CD4-positive, alpha-beta T cell (primary cell): ENCODE results near the gene MGAT5. TPM values are rescaled to one million over a fixed set of nuclear protein-coding genes. Genes with fewer than 3 reads are reported as not detected.

Experiments
- ATAC-seq: fragments of 200-7000 bp; cut with Tn5 transposase; one replicate; pipeline ENCODE4 v1.10.0; 2022; ENCODE audit warnings: mild to moderate bottlenecking; ENCODE audit not compliant: poor library complexity
- CTCF ChIA-PET: fragments of 350-600 bp; sonication (Branson Sonifier 250); formaldehyde crosslinking; loops from one replicate; lab custom pipeline; 2021; ENCODE audit warnings: antibody characterized with exemption, inconsistent platforms; lab: Charles Lee
- POLR2A ChIA-PET: fragments of 350-600 bp; sonication (Branson Sonifier 250); formaldehyde crosslinking; loops from one replicate; lab custom pipeline; 2021; ENCODE audit warnings: antibody characterized with exemption, inconsistent platforms; lab: Charles Lee
- DNase-seq, 14 experiments: peaks; one replicate each; pipeline ENCODE4 v3.0.0-alpha.2; 2013 to 2020; ENCODE audit warnings: mixed read lengths in 2 of 14
- H3K27ac ChIP-seq, 2 donors: one replicate each; pipeline versions ENCODE4 v1.5.1 to v1.7.0; 2013; ENCODE audit warnings: low read length in 2 of 2, low read depth in 1 of 2, mild to moderate bottlenecking in 1 of 2
- H3K27me3 ChIP-seq, 2 experiments: 1 replicate in 1 of 2; 2 replicates in 1 of 2; pipeline versions ENCODE4 v1.6.1 to v1.7.0; 2013; ENCODE audit warnings: low read length in 2 of 2, control low read depth in 1 of 2, mild to moderate bottlenecking in 1 of 2, moderate library complexity in 1 of 2; ENCODE audit not compliant: insufficient read depth in 2 of 2, control insufficient read depth in 1 of 2
- H3K36me3 ChIP-seq: one replicate; pipeline ENCODE4 v1.6.1; 2013; ENCODE audit warnings: low read length, control low read depth; ENCODE audit not compliant: insufficient read depth
- H3K4me1 ChIP-seq: one replicate; pipeline ENCODE4 v1.6.1; 2013; ENCODE audit warnings: low read length, control low read depth; ENCODE audit not compliant: insufficient read depth
- H3K4me3 ChIP-seq: one replicate; pipeline ENCODE4 v1.5.1; 2013; ENCODE audit warnings: mild to moderate bottlenecking, low read length, moderate library complexity
- H3K9me3 ChIP-seq, 2 experiments: 1 replicate in 1 of 2; 2 replicates in 1 of 2; pipeline versions ENCODE4 v1.6.1 to v1.7.0; 2013; ENCODE audit warnings: low read length in 2 of 2, mild to moderate bottlenecking in 2 of 2, control low read depth in 1 of 2, moderate library complexity in 1 of 2; ENCODE audit not compliant: control insufficient read depth in 1 of 2, insufficient read depth in 1 of 2
- H3K27ac Mint-ChIP-seq: one replicate; pipeline ENCODE4 v1.8.0; 2020; ENCODE audit warnings: mixed read lengths
- H3K27me3 Mint-ChIP-seq: one replicate; pipeline ENCODE4 v1.8.0; 2021; ENCODE audit warnings: mixed read lengths
- H3K36me3 Mint-ChIP-seq: one replicate; pipeline ENCODE4 v1.8.0; 2021; ENCODE audit warnings: low read depth, mixed read lengths
- H3K4me1 Mint-ChIP-seq: one replicate; pipeline ENCODE4 v1.8.0; 2021; ENCODE audit warnings: low read depth, mixed read lengths
- H3K4me3 Mint-ChIP-seq: one replicate; pipeline ENCODE4 v1.8.0; 2020; ENCODE audit warnings: mild to moderate bottlenecking, mixed read lengths
- H3K9me3 Mint-ChIP-seq: one replicate; pipeline ENCODE4 v1.8.0; 2020; ENCODE audit warnings: mixed read lengths
- CTCF ChIP-seq: fragments of 200-600 bp; IDR thresholded peaks from one replicate; pipeline ENCODE4 v1.8.0; 2022; ENCODE audit warnings: antibody characterized with exemption, mild to moderate bottlenecking
- intact Hi-C, 2 experiments: fragments of 100-400 bp; cut with DNase I in 1 of 2; cut with micrococcal nuclease in 1 of 2; formaldehyde crosslinking; loops; one replicate each; pipeline versions ENCODE4 v1.15.1 to v1.9.0; 2023 to 2025; cut with DNase I, micrococcal nuclease
- total RNA-seq, 174 experiments: library from RNA in 2 of 174; stranded (reverse) in 2 of 174; gene quantifications; one replicate each; pipeline ENCODE4 v1.2.3 and lab custom pipeline; 2021 to 2026

Gene MGAT5
- total RNA-seq, 2 experiments from 2014 or later, result 77.5 to 77.8 TPM

DNA sequence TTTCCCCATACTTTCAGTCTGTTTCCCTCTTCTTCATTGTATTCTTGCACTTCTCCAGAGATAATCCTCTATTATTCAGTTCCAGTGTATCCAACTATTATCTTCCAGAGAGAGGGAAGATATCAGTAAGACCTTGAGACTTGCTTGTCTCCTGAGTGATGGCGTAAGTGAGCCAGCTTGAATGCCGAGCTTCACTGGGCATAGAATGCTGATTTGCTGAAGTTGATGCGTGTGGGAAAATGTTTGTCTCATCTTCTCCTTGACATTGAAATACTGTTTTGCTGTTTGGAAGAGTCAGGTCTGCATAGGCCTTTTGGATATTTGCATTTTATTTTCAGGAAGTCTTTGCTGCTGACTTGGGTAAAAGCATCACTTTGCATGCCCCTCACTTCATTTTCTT, 41.1 kb upstream of the MGAT5 start:
- Mint-ChIP-seq H3K4me3 (no peak overlapping the region), H3K27ac (no peak overlapping the region), H3K36me3 (peaks cover 9% of the 10 kb centered on the region), H3K27me3 (no peaks in the 10 kb centered on the region), H3K4me1 (peaks cover 41% of the 10 kb centered on the region), H3K9me3 (peaks cover 2% of the 10 kb centered on the region)
- ChIA-PET POLR2A (no interaction called here), CTCF (no interaction called here)
- H3K27me3 ChIP-seq, result no peaks in the 10 kb centered on the region
- H3K4me3 ChIP-seq, result no peak overlapping the region
- no peaks in the 10 kb centered on the region for H3K9me3 ChIP-seq
- no peaks in the 10 kb centered on the region for H3K36me3 ChIP-seq
- intact Hi-C loops, result no loop called here
- DNase-seq, result no peak
- H3K4me1 ChIP-seq, result peaks cover 18% of the 10 kb centered on the region
- H3K27ac ChIP-seq, result no peak overlapping the region
- no peak for TF ChIP-seq CTCF
- ATAC-seq, result no peak

GRCh38 chr2:134216152-134216829, 37.6 kb upstream of the MGAT5 start:
- DNase-seq (peak in 2 of 14 experiments; percentile 35 to 39), ATAC-seq (no peak)
- intact Hi-C loops, result loop anchor here in 1 of 2 experiments (5.0 kb wide), 1 partner anchor 34 kb away; no protein-coding TSS in a partner anchor
- Mint-ChIP-seq H3K36me3 (peaks cover 9% of the 10 kb centered on the region), H3K4me3 (peak overlapping the region; percentile 61), H3K27ac (peak overlapping the region; percentile 87), H3K4me1 (peaks cover 76% of the 10 kb centered on the region), H3K9me3 (peaks cover 2% of the 10 kb centered on the region), H3K27me3 (no peaks in the 10 kb centered on the region)
- Histone ChIP-seq H3K27me3 (no peaks in the 10 kb centered on the region), H3K4me3 (no peak overlapping the region), H3K36me3 (no peaks in the 10 kb centered on the region), H3K9me3 (no peaks in the 10 kb centered on the region), H3K27ac (peak overlapping the region in 1 of 2 donors; percentile 69), H3K4me1 (peaks cover 50% of the 10 kb centered on the region)
- CTCF ChIA-PET, result interaction anchor here (0.6 to 4.5 kb wide), 5 partner anchors 9 to 196 kb away, joined by 3 to 18 read pairs (median 9); no protein-coding TSS in a partner anchor
- no peak for TF ChIP-seq CTCF
- POLR2A ChIA-PET, result interaction anchor here (1.0 to 3.9 kb wide), 7 partner anchors 10 to 98 kb away, joined by 3 to 30 read pairs (median 4); no protein-coding TSS in a partner anchor

DNA sequence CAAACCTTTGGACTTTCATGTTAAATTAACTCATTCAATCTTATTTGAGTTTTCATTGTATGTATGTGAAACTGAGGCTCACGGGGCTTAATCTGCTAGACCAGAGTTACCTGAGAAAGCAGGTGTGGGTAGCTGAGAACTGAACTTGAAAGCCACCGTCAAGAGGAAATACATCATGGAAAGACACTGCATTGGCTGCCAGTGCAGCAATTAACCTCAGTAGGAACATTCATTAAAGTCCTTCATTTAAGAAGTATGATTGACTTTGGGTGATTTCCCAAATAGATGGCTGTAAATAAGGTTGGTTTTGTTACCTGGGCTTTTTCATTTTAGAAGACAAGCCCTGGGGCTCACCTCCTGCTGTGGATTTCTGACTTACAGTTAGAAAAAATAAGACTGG, 36.5 kb upstream of the MGAT5 start:
- intact Hi-C loops, result loop anchor here in 1 of 2 experiments (5.0 kb wide), 1 partner anchor 35 kb away; no protein-coding TSS in a partner anchor
- H3K4me1 Mint-ChIP-seq, result peaks cover 85% of the 10 kb centered on the region
- H3K36me3 Mint-ChIP-seq, result peaks cover 9% of the 10 kb centered on the region
- no peak overlapping the region for H3K4me3 ChIP-seq
- peaks cover 2% of the 10 kb centered on the region for H3K9me3 Mint-ChIP-seq
- DNase-seq (peak in 4 of 14 experiments; percentile 16 to 72 (median 68)), ATAC-seq (peak; percentile 33)
- peaks cover 50% of the 10 kb centered on the region for H3K4me1 ChIP-seq
- peak overlapping the region; percentile 87 for H3K27ac Mint-ChIP-seq
- ChIA-PET CTCF (interaction anchor here (2.9 to 4.5 kb wide), 3 partner anchors 10 to 195 kb away, joined by 9 to 18 read pairs (median 15); no protein-coding TSS in a partner anchor), POLR2A (interaction anchor here (1.0 to 3.9 kb wide), 5 partner anchors 11 to 99 kb away, joined by 3 to 30 read pairs (median 5); no protein-coding TSS in a partner anchor)
- H3K4me3 Mint-ChIP-seq, result peak overlapping the region; percentile 49
- H3K27ac ChIP-seq, result peak overlapping the region; percentile 25 to 69
- no peak for TF ChIP-seq CTCF
- no peaks in the 10 kb centered on the region for H3K27me3 Mint-ChIP-seq
- no peaks in the 10 kb centered on the region for H3K9me3 ChIP-seq
- H3K27me3 ChIP-seq, result no peaks in the 10 kb centered on the region
- no peaks in the 10 kb centered on the region for H3K36me3 ChIP-seq
